HG03025 (cell line): ENCODE data around the gene NEUROD6.

Experiments
- ATAC-seq: cut with Tn5 transposase; IDR thresholded peaks from one replicate; pipeline ENCODE4 v1.9.1; 2021; ENCODE audit warnings: mild to moderate bottlenecking, moderate library complexity; ENCODE audit not compliant: unreplicated experiment, low FRiP score

Gene NEUROD6

GRCh38 chr7:31335161-31335856, 5.2 kb downstream of the NEUROD6 start:
- no peak for ATAC-seq

DNA sequence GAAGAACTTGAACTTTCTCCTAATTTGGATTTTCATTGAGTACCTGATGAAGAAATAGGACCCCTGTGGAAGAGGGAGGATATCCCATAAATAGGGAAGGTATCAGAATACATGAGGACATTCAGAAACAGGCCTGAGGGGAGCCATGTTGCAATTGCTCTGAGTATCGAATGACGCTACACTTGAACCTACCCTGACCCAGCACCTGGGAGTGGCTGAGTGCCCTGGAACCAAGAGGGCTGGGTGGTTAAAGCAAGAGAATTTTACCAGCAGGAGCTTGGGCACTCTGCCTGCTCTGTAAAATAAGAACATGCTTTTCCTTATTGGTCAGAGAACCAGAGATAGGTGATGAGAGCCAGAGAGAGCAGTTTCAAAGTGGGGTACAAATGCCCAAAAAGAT, 7.2 kb downstream of the NEUROD6 start:
- no peak for ATAC-seq

- no peak for ATAC-seq
Observed at GRCh38 chr7:31327071-31327470, 13.5 kb downstream of the NEUROD6 start.

DNA sequence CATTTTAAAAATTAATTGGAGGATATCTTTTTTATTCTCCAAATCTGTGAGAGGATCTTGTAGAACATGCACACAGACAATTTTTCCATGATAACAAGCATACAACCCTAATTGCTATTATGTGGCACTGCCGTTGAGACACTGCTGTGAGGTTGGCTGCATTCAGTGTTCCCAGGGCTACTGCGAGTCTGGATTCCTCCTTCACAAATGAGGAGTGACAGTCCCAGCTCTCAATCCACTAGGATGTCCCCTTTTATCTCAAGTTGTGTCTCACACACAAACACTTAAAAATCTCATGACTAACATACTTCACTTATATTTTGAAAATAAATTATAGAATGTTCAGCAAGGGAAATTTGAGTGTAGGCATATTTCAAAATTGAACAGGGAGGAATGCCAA, 14.1 kb downstream of the NEUROD6 start:
- no peak for ATAC-seq

- no peak for ATAC-seq
Observed at GRCh38 chr7:31323101-31323500, 17.4 kb downstream of the NEUROD6 start.

GRCh38 chr7:31320675-31321074, 19.9 kb downstream of the NEUROD6 start:
- ATAC-seq: no peak

DNA sequence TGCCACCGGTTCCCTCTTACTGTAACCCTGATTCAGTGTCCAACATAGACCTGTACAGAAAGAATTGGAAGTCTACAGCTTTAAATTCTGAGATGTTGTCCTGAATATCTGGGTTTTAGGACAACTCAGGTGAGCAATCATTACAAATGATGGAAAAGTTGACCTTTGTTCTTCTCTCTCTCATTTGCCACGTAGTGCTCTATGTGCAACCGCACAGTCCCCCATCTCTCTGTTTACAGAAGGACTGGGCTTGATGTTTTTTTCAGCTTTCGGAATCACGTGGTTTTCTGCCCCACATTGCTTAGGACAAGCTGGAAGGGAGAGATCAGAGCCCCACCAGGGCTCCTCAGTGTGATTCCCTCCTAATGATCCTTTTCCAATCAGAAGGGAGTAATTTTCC, 22.2 kb downstream of the NEUROD6 start:
- ATAC-seq: no peak

DNA sequence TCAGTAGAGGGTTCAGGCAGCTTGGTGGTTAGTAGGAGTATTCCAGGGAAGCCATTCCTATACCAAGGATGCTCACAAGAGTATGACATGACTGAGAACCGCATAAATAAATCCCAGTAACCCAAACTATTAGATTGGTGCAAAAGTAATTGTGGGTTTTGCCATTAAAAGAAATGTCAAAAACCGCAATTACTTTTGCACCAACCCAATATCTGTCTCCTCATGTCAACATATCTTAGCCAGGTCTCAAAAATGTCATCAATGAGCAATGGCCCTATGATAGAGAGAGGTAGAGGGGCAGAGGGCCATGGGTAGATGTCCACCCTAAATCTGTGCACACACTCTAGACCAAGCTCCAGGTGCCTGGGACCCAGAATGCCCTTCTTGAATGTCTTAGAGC, 23.6 kb downstream of the NEUROD6 start:
- ATAC-seq: no peak

DNA sequence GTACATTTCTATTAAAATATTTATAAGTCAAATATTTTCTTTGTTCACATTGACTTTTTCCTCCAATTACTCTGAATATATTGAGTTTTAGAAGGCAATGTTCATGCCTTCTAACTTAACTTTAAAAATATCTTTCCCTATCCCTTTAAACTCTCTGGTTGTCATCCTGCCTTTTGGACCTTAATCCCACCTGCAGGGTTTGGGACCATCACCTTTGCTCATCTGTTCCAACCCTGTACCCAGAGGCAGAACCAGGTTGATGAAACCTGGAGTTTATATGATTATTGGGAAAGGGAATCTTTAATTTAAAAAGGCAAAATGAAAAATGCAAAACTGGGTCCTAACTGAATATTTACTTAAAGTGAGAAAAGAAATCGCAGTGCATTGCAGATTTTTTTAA, 24.8 kb downstream of the NEUROD6 start:
- ATAC-seq: no peak

DNA sequence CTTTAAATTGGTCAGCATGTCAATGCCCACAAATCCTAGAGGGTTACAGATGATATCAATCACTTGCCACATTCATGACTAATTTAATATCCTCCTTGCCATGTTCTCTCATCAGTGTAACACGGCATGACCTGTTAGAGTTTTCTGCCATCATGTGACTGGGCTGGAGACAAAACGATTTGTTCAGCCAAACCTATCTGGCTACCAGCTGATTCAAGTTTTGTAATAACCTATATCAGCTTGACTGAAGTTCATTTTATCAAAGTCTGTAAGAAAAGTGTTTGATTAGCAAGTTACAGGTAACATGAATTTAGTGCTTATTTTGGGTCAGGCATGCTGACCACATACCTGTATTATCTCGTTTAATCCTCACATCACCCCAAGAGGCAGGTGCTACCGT, 25.7 kb downstream of the NEUROD6 start:
- ATAC-seq: no peak

GRCh38 chr7:31312889-31313288, 27.6 kb downstream of the NEUROD6 start:
- ATAC-seq: no peak

DNA sequence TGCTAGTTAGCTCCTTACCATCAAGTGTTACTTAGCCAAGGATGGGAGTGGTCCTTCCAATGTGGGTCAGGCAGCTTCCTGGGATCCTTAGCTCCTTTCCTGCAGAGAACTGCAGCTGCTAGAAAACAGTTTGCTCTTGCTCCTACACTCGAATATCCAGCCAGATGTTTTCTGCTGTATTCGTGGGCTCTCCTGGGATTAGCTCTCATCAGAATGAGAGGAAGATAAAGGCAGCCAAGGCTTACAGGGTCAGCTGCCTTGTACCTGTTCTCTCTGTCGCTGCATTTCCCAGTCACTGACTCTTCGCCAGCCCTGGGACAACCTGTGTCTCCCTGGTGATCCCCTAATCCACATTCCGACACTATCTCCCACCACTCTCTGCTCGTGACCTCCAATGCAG, 29.0 kb downstream of the NEUROD6 start:
- no peak for ATAC-seq

DNA sequence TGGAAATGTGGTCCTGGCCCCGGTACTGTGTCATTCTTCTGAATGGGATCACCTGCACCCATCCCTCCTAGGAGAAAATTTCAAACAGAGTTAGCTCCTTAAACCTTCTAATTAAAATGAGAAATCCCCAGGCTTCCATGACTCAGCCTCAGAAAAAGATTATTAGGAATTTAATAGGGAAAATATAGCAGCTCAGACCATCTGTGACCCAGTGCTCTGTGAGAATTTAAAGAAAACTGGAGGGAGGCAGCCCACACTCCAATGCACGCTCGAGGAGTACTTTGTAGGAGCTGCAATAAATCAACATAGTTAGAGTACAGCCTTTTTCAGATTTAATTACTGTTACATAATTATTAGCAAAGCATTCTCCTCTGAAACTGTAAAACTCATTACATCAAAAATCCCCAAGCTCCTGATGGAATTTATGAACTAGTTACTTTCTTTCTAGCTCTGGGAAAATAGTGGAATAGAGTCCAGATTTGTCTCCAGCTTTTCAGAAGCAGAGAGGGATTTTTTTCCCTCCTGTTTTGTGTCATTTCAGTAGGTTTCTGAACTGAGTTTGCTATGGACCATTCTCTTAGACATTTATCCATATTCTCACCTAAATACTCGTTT, 30.1 kb downstream of the NEUROD6 start:
- no peak for ATAC-seq

GRCh38 chr7:31309407-31309806, 31.1 kb downstream of the NEUROD6 start:
- no peak for ATAC-seq

DNA sequence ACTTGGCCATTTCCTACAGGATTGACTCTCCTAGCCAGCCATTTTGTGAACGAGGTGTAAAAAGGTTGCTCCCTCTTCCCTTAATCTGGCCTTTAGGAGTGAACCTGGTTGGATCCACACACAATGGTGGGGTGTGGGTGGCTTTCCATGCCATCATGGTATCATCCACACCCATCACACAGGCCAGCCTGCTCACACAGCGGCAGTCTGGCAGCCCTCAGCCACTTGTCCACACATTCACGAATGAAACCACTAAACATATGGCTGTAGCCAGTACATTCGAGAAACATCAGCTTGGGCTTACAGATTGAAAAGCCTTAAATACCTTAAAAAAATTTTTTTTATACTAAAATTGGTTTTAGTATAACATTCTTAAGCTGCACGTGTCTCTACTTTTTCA, 31.9 kb downstream of the NEUROD6 start:
- no peak for ATAC-seq

- no peak for ATAC-seq
Observed at GRCh38 chr7:31307972-31308371, 32.6 kb downstream of the NEUROD6 start.

DNA sequence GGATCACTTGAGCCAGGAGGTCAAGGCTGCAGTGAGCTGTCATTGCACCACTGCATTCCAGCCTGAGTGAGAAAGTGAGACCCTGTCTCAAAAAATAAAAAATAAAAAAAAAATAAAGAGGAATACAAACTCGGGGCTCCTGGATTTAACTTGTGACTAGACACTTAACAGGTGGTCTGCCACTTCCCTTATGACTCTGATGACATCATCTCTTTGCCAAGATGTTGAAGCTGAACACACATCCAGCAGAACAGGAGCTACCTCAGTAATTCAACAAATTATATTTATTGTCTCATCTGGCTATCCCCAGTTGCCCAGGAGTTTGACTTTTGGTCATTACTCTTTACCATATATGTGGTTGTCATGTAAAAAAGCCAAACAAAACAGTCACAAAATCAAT, 35.3 kb downstream of the NEUROD6 start:
- ATAC-seq: no peak

- no peak for ATAC-seq
Observed at GRCh38 chr7:31304446-31304845, 36.1 kb downstream of the NEUROD6 start.

GRCh38 chr7:31302356-31302755, 38.2 kb downstream of the NEUROD6 start:
- ATAC-seq: no peak

DNA sequence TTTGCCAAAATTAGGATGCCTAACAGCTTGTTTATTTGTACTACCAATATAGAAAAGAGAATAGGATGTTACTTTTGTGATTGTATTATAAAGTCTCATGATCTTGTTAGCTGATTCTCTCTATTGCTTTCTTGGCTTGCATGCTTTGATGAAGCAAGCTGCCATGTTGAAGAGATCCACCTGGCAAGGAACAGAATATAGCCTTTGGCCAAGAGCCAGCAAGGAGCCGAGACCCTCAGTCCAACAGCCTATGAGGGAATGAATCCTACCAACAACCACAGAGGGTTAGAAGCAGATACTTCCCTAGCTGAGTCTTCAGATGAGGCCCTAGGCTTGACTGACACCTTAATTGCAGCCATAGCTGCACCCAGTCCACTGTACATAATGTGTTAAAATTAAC, 41.2 kb downstream of the NEUROD6 start:
- no peak for ATAC-seq

DNA sequence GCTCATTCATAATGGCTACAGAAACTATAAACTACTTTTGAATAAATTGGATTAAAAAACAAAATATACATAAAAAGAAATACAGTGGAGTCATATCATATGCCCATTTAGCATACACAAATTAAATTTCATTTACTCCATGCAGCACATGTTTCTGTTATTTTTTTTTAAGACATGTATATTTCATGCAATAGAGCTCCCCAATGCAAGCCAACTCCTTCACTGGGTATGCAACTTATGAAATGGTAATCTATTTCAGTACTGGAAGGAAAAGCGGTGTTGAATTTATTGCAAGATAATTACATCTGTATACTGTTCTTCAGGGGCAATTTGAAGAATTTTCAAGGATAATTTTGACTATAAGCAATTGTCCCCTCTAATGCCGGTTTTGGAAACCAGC, 49.9 kb downstream of the NEUROD6 start:
- ATAC-seq: no peak
